Activated T-cell treated with anti-CD3 and anti-CD28 coated beads for 4 hours (primary cell): Measurements from ENCODE around the gene CHRNA4.

Source experiments
- DNase-seq: peaks from one replicate; pipeline ENCODE4 v3.0.0-alpha.2; 2020

Gene CHRNA4

GRCh38 chr20:63360850-63361518, at the start of gene CHRNA4:
Gene CHRNA4, minus strand, starts transcription at chr20:63361349. Its CDS starts 184 bp downstream, at chr20:63361165.
- no peak for DNase-seq

- no peak for DNase-seq
Observed at GRCh38 chr20:63409834-63410435, 48.8 kb upstream of the CHRNA4 start.

- no peak for DNase-seq
Observed at GRCh38 chr20:63409066-63409833, 48.1 kb upstream of the CHRNA4 start.

GRCh38 chr20:63408684-63409046, 47.5 kb upstream of the CHRNA4 start:
- no peak for DNase-seq

- DNase-seq, result no peak
Observed at GRCh38 chr20:63407928-63408683, 47.0 kb upstream of the CHRNA4 start.

- DNase-seq, result no peak
Observed at GRCh38 chr20:63406617-63407245, 45.6 kb upstream of the CHRNA4 start.

GRCh38 chr20:63406011-63406410, 44.9 kb upstream of the CHRNA4 start:
- no peak for DNase-seq

GRCh38 chr20:63405102-63405730, 44.1 kb upstream of the CHRNA4 start:
- no peak for DNase-seq

- DNase-seq, result no peak
Observed at GRCh38 chr20:63404129-63405085, 43.3 kb upstream of the CHRNA4 start.

- DNase-seq, result no peak
Observed at GRCh38 chr20:63403403-63404105, 42.4 kb upstream of the CHRNA4 start.

- no peak for DNase-seq
Observed at GRCh38 chr20:63402860-63403220, 41.7 kb upstream of the CHRNA4 start.

- no peak for DNase-seq
Observed at GRCh38 chr20:63402181-63402859, 41.2 kb upstream of the CHRNA4 start.

- no peak for DNase-seq
Observed at GRCh38 chr20:63401384-63402110, 40.4 kb upstream of the CHRNA4 start.

- DNase-seq, result no peak
Observed at GRCh38 chr20:63400486-63401210, 39.5 kb upstream of the CHRNA4 start.

GRCh38 chr20:63399596-63400375, 38.6 kb upstream of the CHRNA4 start:
- DNase-seq, result no peak

GRCh38 chr20:63398744-63399514, 37.8 kb upstream of the CHRNA4 start:
- no peak for DNase-seq

- no peak for DNase-seq
Observed at GRCh38 chr20:63397946-63398450, 36.8 kb upstream of the CHRNA4 start.
